Stimulated activated CD4-positive, alpha-beta T cell treated with anti-CD3 and anti-CD28 coated beads, Interleukin-12 subunit alpha, Interleukin-12 subunit beta, amount 100 ng/mL, for 48 hours (primary cell): ENCODE measurements around the gene PDGFC.

Experiments used
- DNase-seq, 3 donors: peaks; one replicate each; pipeline ENCODE4 v3.0.0-alpha.2; 2020; ENCODE audit warnings: low read depth in 2 of 3, low spot score in 1 of 3

PDGFC gene

DNA sequence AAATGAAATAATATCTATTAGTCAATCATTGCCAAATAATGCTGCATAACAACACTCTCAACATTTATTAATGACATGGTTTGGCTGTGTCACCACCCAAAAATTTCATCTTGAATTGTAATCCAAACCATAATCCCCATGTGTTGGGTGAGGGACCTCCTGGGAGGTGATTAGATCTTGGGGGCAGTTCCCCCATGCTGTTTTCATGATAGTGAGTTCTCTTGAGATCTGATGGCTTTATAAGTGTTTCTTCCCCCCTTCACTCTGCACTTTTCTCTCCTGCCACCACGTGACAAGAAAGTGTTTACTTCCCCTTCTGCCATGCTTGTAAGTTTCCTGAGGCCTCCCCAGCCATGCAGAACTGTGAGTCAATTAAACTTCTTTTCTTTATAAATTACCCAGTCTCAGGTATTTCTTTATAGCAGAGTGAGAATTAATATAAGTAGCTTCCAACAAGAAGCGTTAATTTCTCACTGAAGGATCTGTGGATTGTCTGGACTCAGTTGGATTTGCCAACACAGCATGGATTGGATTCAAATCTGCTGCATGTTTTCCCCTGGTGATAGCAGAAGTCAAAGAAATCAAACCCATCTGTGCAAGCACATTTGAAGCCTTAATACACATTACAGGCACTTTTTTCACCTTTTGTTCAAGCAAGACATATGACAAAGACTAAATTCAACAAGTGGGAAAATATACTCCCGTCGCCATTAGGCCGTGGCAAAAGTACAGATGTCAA lies 216.6 kb downstream of the PDGFC start:
- no peak for DNase-seq

DNA sequence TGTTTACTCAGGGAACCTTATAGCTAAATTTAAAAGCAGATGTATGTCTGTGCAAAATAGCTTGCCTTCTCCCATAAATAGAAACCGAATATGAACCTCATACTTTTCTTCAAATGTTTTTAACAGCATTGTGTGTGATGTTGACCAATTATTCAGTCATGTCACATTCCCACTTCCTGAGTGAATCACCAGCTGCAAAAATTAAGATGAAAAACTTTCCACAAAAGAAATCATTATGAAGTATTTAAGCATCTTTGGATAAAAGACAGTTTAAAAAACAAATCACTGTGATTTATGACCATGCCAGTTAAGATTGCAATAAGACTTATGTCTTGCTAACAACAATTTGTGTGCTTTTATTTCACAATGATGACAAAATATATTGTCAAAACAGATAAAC lies 220.1 kb downstream of the PDGFC start:
- DNase-seq = no peak

GRCh38 chr4:156749426-156750403 lies 221.9 kb downstream of the PDGFC start:
- DNase-seq = no peak

DNA sequence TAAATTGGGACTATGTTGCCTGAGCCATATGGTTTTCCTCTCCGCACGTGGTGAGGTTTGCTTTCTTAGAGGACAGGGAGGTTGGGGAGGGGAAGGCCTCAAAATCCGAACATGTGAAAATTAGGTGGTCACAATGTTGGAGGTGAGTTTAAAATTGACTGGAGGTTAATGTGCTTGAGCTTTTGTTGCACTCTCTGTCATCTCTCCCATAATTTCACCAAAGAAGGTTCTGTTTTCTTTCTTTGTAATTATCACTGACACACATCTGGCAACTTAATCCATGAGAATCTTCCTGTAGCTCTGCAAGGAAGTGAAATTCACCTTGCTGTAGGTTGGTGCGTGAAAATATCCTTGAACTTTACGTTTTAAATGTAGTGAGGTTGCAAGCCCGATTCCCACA lies 225.5 kb downstream of the PDGFC start:
- DNase-seq = no peak

- no peak for DNase-seq
These were observed 232.8 kb downstream of the PDGFC start for GRCh38 chr4:156738766-156739165.

DNA sequence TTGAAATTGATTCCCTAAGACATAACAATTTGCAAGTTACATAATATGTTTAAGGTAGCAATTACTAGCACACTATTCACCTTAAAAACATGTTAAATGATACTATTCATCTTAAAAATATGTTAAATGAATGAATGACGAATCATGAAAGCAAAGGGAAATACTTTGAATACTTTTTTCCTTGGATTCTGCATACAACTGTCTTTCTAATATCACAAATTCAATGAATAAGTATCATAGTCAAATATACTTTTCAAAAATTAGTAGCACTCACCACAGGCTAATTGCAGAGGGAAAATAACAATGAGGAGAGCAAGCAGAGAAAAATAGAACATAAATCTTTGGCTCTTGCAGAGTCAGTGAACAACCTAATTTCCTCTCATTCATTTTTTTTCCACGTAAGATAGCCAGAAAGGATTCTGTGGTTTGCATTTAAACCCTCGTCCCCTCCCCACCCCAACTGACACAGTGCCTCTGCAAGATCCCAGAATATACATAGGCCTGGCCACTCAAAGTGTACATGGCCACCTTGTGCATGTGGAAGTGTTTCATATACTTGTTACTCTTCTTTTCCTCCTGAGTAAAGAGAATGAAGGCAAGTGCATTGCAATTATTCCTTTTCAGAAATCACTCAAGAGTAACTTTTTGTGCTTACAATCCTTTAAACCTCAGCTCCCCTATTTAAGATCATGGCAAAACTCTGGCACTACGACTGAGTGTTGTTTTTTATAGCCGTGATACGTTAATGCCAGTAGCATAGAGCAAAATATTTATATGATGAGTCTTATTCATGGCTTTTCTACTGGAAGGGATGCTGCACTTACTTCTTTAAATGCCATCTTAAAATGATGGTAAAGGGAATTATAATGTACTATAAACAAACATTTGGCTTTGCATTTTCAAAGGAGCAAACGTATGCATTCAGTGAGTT lies 236.4 kb downstream of the PDGFC start:
- DNase-seq = no peak

DNA sequence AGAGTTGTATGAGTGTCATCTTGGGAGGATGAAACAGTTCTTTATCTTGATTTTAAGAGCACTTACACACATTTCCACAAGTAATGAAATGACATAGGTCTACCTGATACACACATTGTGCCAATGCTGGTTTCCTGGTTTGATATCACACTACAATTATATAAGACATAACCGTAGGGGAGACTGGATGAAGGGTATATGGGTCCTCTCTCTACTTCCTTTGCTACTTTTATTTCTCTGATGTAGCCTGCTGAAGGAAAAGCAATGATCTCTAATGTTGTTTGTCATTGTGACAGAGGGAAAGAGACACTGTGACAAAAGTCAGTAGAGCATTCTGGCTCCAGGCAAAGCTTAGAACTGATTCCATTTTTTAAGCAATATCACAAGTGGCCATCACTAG lies 238.0 kb downstream of the PDGFC start:
- no peak for DNase-seq

DNA sequence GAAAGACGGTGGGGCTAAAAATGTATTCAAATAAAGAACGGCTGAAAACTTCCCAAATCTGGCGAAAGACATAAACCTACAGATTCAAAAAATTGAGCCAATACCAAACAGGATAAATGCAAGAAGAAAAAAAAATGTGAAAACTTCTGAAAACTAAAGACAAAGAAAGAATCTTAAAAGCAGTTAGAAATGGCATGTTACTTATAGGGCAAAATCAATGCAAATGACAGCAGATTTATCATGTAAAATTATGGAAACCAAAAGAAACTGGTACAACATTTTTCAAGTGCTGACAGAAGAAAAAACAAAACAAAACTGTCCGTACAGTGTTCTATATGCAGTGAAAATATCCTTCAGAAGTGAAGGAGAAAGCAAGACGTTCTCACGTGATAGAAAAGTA lies 239.0 kb downstream of the PDGFC start:
- DNase-seq = no peak

DNA sequence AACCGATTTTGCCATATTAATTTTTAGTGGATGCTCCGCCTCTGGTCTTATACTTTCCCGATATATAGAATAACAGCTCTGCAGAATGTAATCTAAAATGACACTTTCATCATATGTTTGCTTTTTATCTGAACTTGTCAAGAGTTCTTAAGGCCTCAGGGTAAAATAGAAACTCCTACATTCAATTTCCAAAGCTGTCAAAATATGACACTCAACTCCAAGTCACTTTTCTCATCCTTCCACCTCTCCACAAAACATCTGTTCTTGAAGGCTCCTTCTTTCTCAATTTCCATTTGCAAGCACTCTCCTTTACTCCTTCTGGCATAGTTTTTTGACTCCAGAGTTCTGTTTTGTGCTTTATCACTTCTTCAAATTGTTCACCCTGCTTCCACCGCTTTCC lies 242.2 kb downstream of the PDGFC start:
- DNase-seq = no peak

DNA sequence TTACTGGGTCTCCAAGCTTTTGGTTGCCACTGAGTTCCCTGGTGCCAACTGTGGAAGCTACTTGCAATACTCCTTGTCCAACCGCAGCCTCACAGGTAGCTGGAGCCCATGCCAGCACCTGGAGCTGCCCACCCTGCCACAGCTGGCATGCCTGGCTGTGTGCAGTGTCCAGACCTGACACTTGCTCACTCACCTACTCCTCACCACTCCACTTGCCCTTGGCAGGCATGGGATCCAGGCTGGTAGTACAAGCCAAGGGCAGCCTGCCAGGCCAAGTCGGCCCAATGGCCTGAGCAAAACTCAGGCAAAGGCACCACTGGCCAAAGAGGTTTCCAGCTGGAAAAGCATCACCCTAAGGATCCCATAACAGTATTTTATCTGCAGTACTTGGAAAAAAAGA lies 246.3 kb downstream of the PDGFC start:
- DNase-seq = no peak

GRCh38 chr4:156723951-156724668 lies 247.5 kb downstream of the PDGFC start:
- no peak for DNase-seq

DNA sequence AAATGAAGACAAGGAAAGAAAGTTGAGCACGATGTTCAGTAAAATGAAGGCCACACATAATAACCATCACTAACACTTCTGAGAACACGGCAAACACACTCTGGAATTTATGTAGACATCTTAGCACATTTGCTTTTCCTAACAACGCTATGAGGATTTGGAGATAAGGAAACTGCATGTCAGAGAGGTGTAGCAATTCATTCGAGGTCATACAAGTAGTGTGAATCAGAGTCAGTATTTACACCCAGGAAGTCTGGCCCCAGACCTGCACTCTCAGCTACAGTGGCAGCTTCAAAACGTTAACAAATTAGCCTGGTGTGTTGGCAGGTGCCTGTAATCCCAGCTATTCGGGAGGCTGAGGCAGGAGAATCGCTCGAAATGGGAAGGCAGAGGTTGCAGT lies 253.4 kb downstream of the PDGFC start:
- no peak for DNase-seq

- no peak for DNase-seq
These were observed 260.4 kb downstream of the PDGFC start for GRCh38 chr4:156711193-156711590.
